ENCODE measurements around the gene SGCA.

SGCA gene

DNA sequence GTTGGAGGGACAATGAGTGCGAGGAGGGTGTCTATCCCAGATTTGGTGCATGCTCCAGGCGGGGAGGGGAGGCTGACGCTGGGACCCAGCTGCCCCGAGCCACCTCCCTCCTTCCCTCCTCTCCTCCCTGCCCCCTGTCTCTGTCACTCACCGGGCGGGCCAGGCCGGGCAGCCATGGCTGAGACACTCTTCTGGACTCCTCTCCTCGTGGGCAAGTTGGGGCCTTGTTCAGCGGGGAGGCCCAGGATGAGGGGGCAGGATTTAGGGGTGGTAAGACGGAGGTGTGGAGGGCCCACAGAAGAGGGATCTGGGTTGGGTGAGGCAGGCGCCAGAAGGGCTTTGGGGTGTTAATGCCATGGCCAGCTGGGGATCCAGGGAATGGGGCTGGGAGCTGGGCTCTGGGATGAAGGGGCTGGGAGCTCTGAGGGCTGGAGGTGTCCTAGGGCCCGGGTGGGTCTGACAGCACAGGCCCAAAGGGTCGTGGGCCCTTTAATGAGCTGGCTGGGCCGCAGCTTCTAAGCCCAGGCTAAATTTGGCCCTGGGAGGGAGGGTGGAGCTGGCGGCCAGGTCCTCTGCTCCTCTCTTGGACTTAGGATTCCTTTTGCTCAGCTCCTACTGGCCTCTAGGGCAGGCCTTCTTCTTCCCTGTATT, at the start of gene SGCA:
TSS of gene SGCA (plus strand) at position 139 of the 651 bp plus-strand sequence. CDS start at position 175, 36 bp downstream.
- DNase-seq: no peak
- Histone ChIP-seq H3K27ac (no peak within 1 kb of the TSS), H3K4me3 (ENCODE audit: low read depth, low read length) (no peak within 1 kb of the TSS), H3K36me3 (replicated peaks) (no peaks in the 10 kb centered on the region), H3K27me3 (replicated peaks) (no peaks in the 10 kb centered on the region)
- in situ Hi-C loops (cut with HindIII; ENCODE audit: low pct_ligation_motif_present, low sequenced_read_pairs): no loop called here
- TF ChIP-seq CTCF (IDR thresholded peaks at IDR 0.05; ENCODE audit: low read depth, low read length, missing control alignments): no peak

GRCh38 chr17:50117202-50118051, 48.4 kb upstream of the SGCA start:
- no peak overlapping the region for H3K27ac ChIP-seq
- no peak for DNase-seq
- in situ Hi-C loops (cut with HindIII; ENCODE audit: low pct_ligation_motif_present, low sequenced_read_pairs): no loop called here
- no peak overlapping the region for H3K4me3 ChIP-seq (ENCODE audit: low read depth, low read length)
- peak; percentile 49 for TF ChIP-seq CTCF (IDR thresholded peaks at IDR 0.05; ENCODE audit: low read depth, low read length, missing control alignments)
- no peaks in the 10 kb centered on the region for H3K36me3 ChIP-seq (replicated peaks)
- H3K27me3 ChIP-seq (replicated peaks): no peaks in the 10 kb centered on the region

DNA sequence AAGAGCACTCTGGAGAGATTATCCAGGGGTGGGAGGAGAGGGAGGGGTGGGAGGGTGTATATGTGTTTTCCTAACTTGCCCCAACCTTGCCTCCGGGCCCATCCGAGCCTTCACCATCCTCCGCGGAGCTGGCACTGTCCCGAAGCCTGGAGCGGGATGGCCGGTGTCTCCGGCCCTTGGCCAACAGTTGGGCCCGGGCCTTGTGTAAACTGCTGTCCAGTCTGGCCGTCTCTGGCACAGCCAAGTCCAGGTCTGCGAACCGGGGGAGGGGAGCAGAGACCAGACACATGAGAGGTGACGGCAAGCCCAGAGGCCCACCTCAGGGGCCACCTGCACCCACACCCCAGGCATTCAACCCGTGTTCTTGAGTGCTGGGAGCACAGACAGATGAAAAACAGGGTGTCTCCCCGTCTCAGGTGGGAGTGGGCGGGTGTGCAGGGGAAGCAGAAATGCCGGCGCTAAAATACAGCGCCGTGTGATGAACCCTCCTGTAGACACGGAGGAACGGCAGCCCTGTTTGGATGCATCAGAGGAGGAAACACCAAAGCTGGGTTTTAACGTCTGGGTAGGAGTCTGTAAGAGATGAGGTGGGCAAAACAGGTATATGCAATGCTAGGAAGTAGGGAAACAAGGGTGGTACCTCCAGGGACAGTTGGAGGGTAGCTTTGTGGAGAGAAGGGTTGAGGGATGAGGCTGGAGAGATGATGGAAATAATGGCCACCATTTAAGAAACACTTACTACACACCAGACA, 47.6 kb upstream of the SGCA start:
- H3K36me3 ChIP-seq (replicated peaks): no peaks in the 10 kb centered on the region
- H3K27me3 ChIP-seq (replicated peaks): no peaks in the 10 kb centered on the region
- no peak overlapping the region for H3K27ac ChIP-seq
- in situ Hi-C loops (cut with HindIII; ENCODE audit: low pct_ligation_motif_present, low sequenced_read_pairs): no loop called here
- DNase-seq: no peak
- no peak for TF ChIP-seq CTCF (IDR thresholded peaks at IDR 0.05; ENCODE audit: low read depth, low read length, missing control alignments)
- no peak overlapping the region for H3K4me3 ChIP-seq (ENCODE audit: low read depth, low read length)

GRCh38 chr17:50118828-50119218, 47.0 kb upstream of the SGCA start:
- no peaks in the 10 kb centered on the region for H3K27me3 ChIP-seq (replicated peaks)
- no peak for TF ChIP-seq CTCF (IDR thresholded peaks at IDR 0.05; ENCODE audit: low read depth, low read length, missing control alignments)
- H3K36me3 ChIP-seq (replicated peaks): no peaks in the 10 kb centered on the region
- H3K27ac ChIP-seq: no peak overlapping the region
- no peak overlapping the region for H3K4me3 ChIP-seq (ENCODE audit: low read depth, low read length)
- DNase-seq: no peak
- in situ Hi-C loops (cut with HindIII; ENCODE audit: low pct_ligation_motif_present, low sequenced_read_pairs): no loop called here

- Histone ChIP-seq H3K27ac (no peak overlapping the region), H3K27me3 (replicated peaks) (no peaks in the 10 kb centered on the region), H3K4me3 (ENCODE audit: low read depth, low read length) (no peak overlapping the region), H3K36me3 (replicated peaks) (no peaks in the 10 kb centered on the region)
- DNase-seq: no peak
- in situ Hi-C loops (cut with HindIII; ENCODE audit: low pct_ligation_motif_present, low sequenced_read_pairs): no loop called here
- TF ChIP-seq CTCF (IDR thresholded peaks at IDR 0.05; ENCODE audit: low read depth, low read length, missing control alignments): no peak
Observed at GRCh38 chr17:50120475-50121253, 45.1 kb upstream of the SGCA start.

All from brain microvascular endothelial cell (primary cell).